ENCODE data around the gene CLK2.

The CLK2 gene

GRCh38 chr1:155273343-155274245 lies at the start of gene CLK2:
Gene CLK2 (minus strand): TSS chr1:155273504. CDS start chr1:155270977, 2,527 bp downstream.
- DNase-seq = peak; percentile 96 to 99

GRCh38 chr1:155322571-155322952 lies 49.3 kb upstream of the CLK2 start:
- peak; percentile 27 to 29 for DNase-seq

GRCh38 chr1:155321639-155322503 lies 48.6 kb upstream of the CLK2 start:
- DNase-seq = no peak

GRCh38 chr1:155320661-155321617 lies 47.6 kb upstream of the CLK2 start, which contains the start of gene RUSC1:
Gene RUSC1 (plus strand): TSS chr1:155320894. CDS start chr1:155321774, 880 bp downstream.
- peak; percentile 74 to 83 for DNase-seq

GRCh38 chr1:155320252-155320651 lies 46.9 kb upstream of the CLK2 start:
- DNase-seq = peak in 1 of 2 donors; percentile 10

GRCh38 chr1:155319536-155319935 lies 46.2 kb upstream of the CLK2 start:
- DNase-seq = no peak

- DNase-seq = no peak
Measured at GRCh38 chr1:155318082-155318481, 44.8 kb upstream of the CLK2 start.

- no peak for DNase-seq
Measured at GRCh38 chr1:155316922-155317321, 43.6 kb upstream of the CLK2 start.

GRCh38 chr1:155313261-155313660 lies 40.0 kb upstream of the CLK2 start:
- DNase-seq = no peak

GRCh38 chr1:155309423-155310021 lies 36.2 kb upstream of the CLK2 start:
- no peak for DNase-seq

- DNase-seq = peak; percentile 96
Measured at GRCh38 chr1:155308493-155309422, 35.5 kb upstream of the CLK2 start, which contains the start of gene FDPS. Gene FDPS (plus strand): TSS chr1:155308866. CDS start chr1:155309790, 924 bp downstream.

- no peak for DNase-seq
Measured at GRCh38 chr1:155307247-155307740, 34.0 kb upstream of the CLK2 start.

- no peak for DNase-seq
Measured at GRCh38 chr1:155305881-155306391, 32.6 kb upstream of the CLK2 start.

GRCh38 chr1:155304558-155305063 lies 31.3 kb upstream of the CLK2 start:
- DNase-seq = no peak

- DNase-seq = no peak
Measured at GRCh38 chr1:155301342-155301841, 28.1 kb upstream of the CLK2 start, which contains the start of gene PKLR. Gene PKLR (minus strand): TSS chr1:155301438. CDS start chr1:155301395, 43 bp downstream.

- no peak for DNase-seq
Measured at GRCh38 chr1:155300553-155301329, 27.4 kb upstream of the CLK2 start.

- no peak for DNase-seq
Measured at GRCh38 chr1:155300024-155300423, 26.7 kb upstream of the CLK2 start.

- no peak for DNase-seq
Measured at GRCh38 chr1:155297384-155297783, 24.1 kb upstream of the CLK2 start.

GRCh38 chr1:155296661-155297060 lies 23.4 kb upstream of the CLK2 start:
- no peak for DNase-seq

Data from stimulated activated CD4-positive, alpha-beta T cell treated with anti-CD3 and anti-CD28 coated beads, Interleukin-2, amount 100 ng/mL, for 24 hours (primary cell).